A549 (cell line): Measurements from ENCODE around the gene GNA12. TPM values are rescaled to one million over a fixed set of nuclear protein-coding genes. Genes with fewer than 3 reads are reported as not detected.
A peak's percentile ranks its signal among the peaks of the same experiment; 100 is the strongest.

Experiments
- ATAC-seq, 2 experiments: fragments of 200-7000 bp in 1 of 2; fragments of >200 bp in 1 of 2; cut with Nextera tagmentation in 1 of 2; cut with Tn5 transposase in 1 of 2; 3 replicates each; pipeline versions ENCODE4 v1.8.0 to v1.9.1; 2018 to 2020; ENCODE audit warnings: mild to moderate bottlenecking in 1 of 2, moderate library complexity in 1 of 2
- CTCF ChIA-PET: fragments of 300-600 bp; sonication (Branson Sonifier 250); formaldehyde crosslinking; extraction: SDS; loops from one replicate; lab custom pipeline; 2021; ENCODE audit warnings: antibody characterized with exemption, inconsistent platforms; lab: Yijun Ruan, JAX
- POLR2A ChIA-PET: fragments of 350-600 bp; formaldehyde crosslinking; extraction: SDS; loops from one replicate; lab custom pipeline; 2021; ENCODE audit warnings: antibody characterized with exemption, inconsistent platforms; lab: Yijun Ruan, JAX
- DNase-seq, 2 experiments: peaks; one replicate each; pipeline versions ENCODE4 v3.0.0 to v3.0.0-alpha.2; 2011 to 2016; ENCODE audit warnings: low read depth in 1 of 2, low spot score in 1 of 2
- FAIRE-seq: peaks from 2 replicates; lab custom pipeline; 2011; peaks lifted over from hg19 to GRCh38; lab: Jason Lieb, UNC
- H3K27ac ChIP-seq, 2 experiments: fragments of >200 bp; sonication (Bioruptor Twin); formaldehyde crosslinking; 3 replicates each; pipeline ENCODE4 v1.5.1; 2016 to 2017
- H3K4me1 ChIP-seq: fragments of >200 bp; sonication (Bioruptor Twin); formaldehyde crosslinking; 3 replicates; pipeline ENCODE4 v1.6.1; 2016
- H3K4me2 ChIP-seq: fragments of >200 bp; sonication (Bioruptor Twin); formaldehyde crosslinking; 3 replicates; pipeline ENCODE4 v1.6.1; 2016
- H3K4me3 ChIP-seq: fragments of >200 bp; sonication (Bioruptor Twin); formaldehyde crosslinking; 3 replicates; pipeline ENCODE4 v1.5.1; 2016
- H3K9me3 ChIP-seq: fragments of >200 bp; sonication (Bioruptor Twin); formaldehyde crosslinking; 3 replicates; pipeline ENCODE4 v1.6.1; 2016
- BHLHE40 ChIP-seq: IDR thresholded peaks from 2 replicates; pipeline ENCODE4 v1.6.1; 2012; ENCODE audit warnings: low read depth, low read length, inconsistent platforms
- CBX2 ChIP-seq: fragments of 200-600 bp; sonication (generic); IDR thresholded peaks from 2 replicates; pipeline ENCODE4 v1.6.1; 2016; ENCODE audit warnings: low read depth, mild to moderate bottlenecking, borderline replicate concordance
- CEBPB ChIP-seq, 2 experiments: fragments of >200 bp in 1 of 2; sonication (Bioruptor Twin) in 1 of 2; formaldehyde crosslinking in 1 of 2; IDR thresholded peaks; 2 replicates each; pipeline ENCODE4 v1.6.1; 2012 to 2016
- CHD4 ChIP-seq: fragments of 200-600 bp; sonication (generic); IDR thresholded peaks from 2 replicates; pipeline ENCODE4 v1.6.1; 2016; ENCODE audit warnings: antibody characterized with exemption, mild to moderate bottlenecking, borderline replicate concordance
- CTCF ChIP-seq: fragments of >200 bp; sonication (Bioruptor Twin); formaldehyde crosslinking; IDR thresholded peaks from 3 replicates; pipeline ENCODE4 v1.5.1; 2016
- HMGXB4 ChIP-seq: fragments of 250-450 bp; sonication (Bioruptor Pico); IDR thresholded peaks from 2 replicates; pipeline ENCODE4 v1.5.0; 2021; ENCODE audit warnings: mild to moderate bottlenecking, moderate library complexity, borderline replicate concordance
- HOXB13 ChIP-seq: fragments of 250-450 bp; sonication (Bioruptor Pico); IDR thresholded peaks from 2 replicates; pipeline ENCODE4 v1.5.0; 2020; ENCODE audit warnings: low read depth, mild to moderate bottlenecking, moderate library complexity
- JUNB ChIP-seq: fragments of >200 bp; sonication (Bioruptor Twin); formaldehyde crosslinking; IDR thresholded peaks from 2 replicates; pipeline ENCODE4 v1.6.1; 2016
- MAX ChIP-seq: IDR thresholded peaks from 2 replicates; pipeline ENCODE4 v1.6.1; 2012
- MYC ChIP-seq: IDR thresholded peaks from 2 replicates; pipeline ENCODE4 v1.6.1; 2012; ENCODE audit warnings: mild to moderate bottlenecking, inconsistent platforms, low read length, improper control_type of control experiment, borderline replicate concordance
- NPAS2 ChIP-seq: fragments of 250-450 bp; sonication (Bioruptor Pico); IDR thresholded peaks from 2 replicates; pipeline ENCODE4 v1.8.0; 2022; ENCODE audit warnings: mild to moderate bottlenecking, moderate library complexity, borderline replicate concordance
- POLR2A ChIP-seq: IDR thresholded peaks from 2 replicates; pipeline ENCODE4 v1.6.1; 2012; ENCODE audit warnings: mild to moderate bottlenecking, low read length
- POLR2AphosphoS2 ChIP-seq: conservative IDR thresholded peaks from 2 replicates; pipeline ENCODE4 v1.6.1; 2012; ENCODE audit warnings: low read length, improper control_type of control experiment, inconsistent platforms
- RAD21 ChIP-seq, 2 experiments: fragments of >200 bp in 1 of 2; sonication (Bioruptor Twin) in 1 of 2; formaldehyde crosslinking in 1 of 2; IDR thresholded peaks in 1 of 2; conservative IDR thresholded peaks in 1 of 2; 2 replicates in 1 of 2; 3 replicates in 1 of 2; pipeline ENCODE4 v1.6.1; 2012 to 2018; ENCODE audit warnings: inconsistent platforms in 1 of 2
- RARB ChIP-seq: fragments of 250-450 bp; sonication (Bioruptor Pico); IDR thresholded peaks from 2 replicates; pipeline ENCODE4 v1.8.0; 2021; ENCODE audit warnings: mild to moderate bottlenecking, moderate library complexity
- SMC3 ChIP-seq: fragments of >200 bp; sonication (Bioruptor Twin); formaldehyde crosslinking; IDR thresholded peaks from 3 replicates; pipeline ENCODE4 v1.6.1; 2018; ENCODE audit warnings: inconsistent platforms
- WGBS: methylation state at CpG from one replicate; pipeline ENCODE4 v1.1.6; 2017; ENCODE audit errors: missing lambda C conversion rate; 5-methylcytosine and 5-hydroxymethylcytosine counted together
- polyA plus RNA-seq, 4 experiments: library from polyadenylated mRNA; depleted of rRNA in 3 of 4; stranded (reverse); fragments of >200 nt; fragmentation: RNase III in 1 of 4; extraction: RNeasy Plus Mini Kit Qiagen cat#74134 plus additional on column Dnase treatment in 1 of 4; gene quantifications; 2 replicates in 3 of 4; 3 replicates in 1 of 4; pipeline ENCODE4 v1.2.3, GENCODE V29; 2011 to 2017

The GNA12 gene
- polyA plus RNA-seq, 2 of the 4 experiments (the other 2 are of a cell fraction): 33.0 to 43.7 TPM

GRCh38 chr7:2892549-2892948, 48.4 kb upstream of the GNA12 start:
- TF ChIP-seq RARB (CRISPR knock-in tag) (no peak), CHD4 (no peak), HMGXB4 (no peak), POLR2A (no peak), POLR2AphosphoS2 (no peak), HOXB13 (CRISPR knock-in tag) (no peak), NPAS2 (CRISPR knock-in tag) (no peak), CTCF (no peak)
- DNase-seq (no peak), ATAC-seq (no peak), FAIRE-seq (no peak)
- WGBS: 51% methylated on average over 8 of the region's 8 CpGs
- Histone ChIP-seq H3K4me3 (no peak overlapping the region), H3K9me3 (no peaks in the 10 kb centered on the region), H3K4me1 (no peaks in the 10 kb centered on the region; the same call in 2 of the 3 replicates), H3K27ac (no peak overlapping the region), H3K4me2 (no peak overlapping the region)
- ChIA-PET CTCF (interaction anchor here (0.6 to 3.1 kb wide), 5 partner anchors 25 to 415 kb away, joined by 3 to 15 read pairs (median 3); no protein-coding TSS in a partner anchor), POLR2A (no interaction called here)

- ChIA-PET POLR2A (interaction anchor here (0.6 kb wide), 1 partner anchor 421 kb away, joined by 3 read pairs; no protein-coding TSS in a partner anchor), CTCF (interaction anchor here (0.5 to 3.1 kb wide), 34 partner anchors 11 to 1744 kb away, joined by 3 to 32 read pairs (median 4); no protein-coding TSS in a partner anchor)
These were observed 43.7 kb upstream of the GNA12 start for GRCh38 chr7:2887816-2888215.

GRCh38 chr7:2886900-2887299, 42.8 kb upstream of the GNA12 start:
- ATAC-seq (peak; percentile 85 to 96), DNase-seq (peak; percentile 87), FAIRE-seq (no peak)
- POLR2A ChIA-PET: no interaction called here
- H3K4me3 ChIP-seq: no peak overlapping the region
- H3K4me1 ChIP-seq: no peaks in the 10 kb centered on the region
- no peaks in the 10 kb centered on the region for H3K9me3 ChIP-seq
- 0 out of 6 replicates have a peak overlapping the region, but pooled peaks of 1 of the 2 experiments have one; percentile 8 for H3K27ac ChIP-seq
- WGBS: 3% methylated on average over 7 of the region's 12 CpGs
- no peak overlapping the region for H3K4me2 ChIP-seq
- no peak for TF ChIP-seq CBX2
- peak; percentile 80 for TF ChIP-seq CTCF
- peak; percentile 71; the same call in 1 of the 2 replicates for TF ChIP-seq MAX
- TF ChIP-seq JUNB: no peak
- TF ChIP-seq MYC: 0 out of 2 replicates have a peak, but pooled peaks have one; percentile 44
- TF ChIP-seq CEBPB (IDR thresholded peaks at IDR 0.05): no peak
- peak; percentile 92 to 94 for TF ChIP-seq RAD21 (conservative IDR thresholded peaks at IDR 0.05 in 1 of 2, IDR thresholded peaks at IDR 0.05 in 1 of 2)
- peak; percentile 80 for TF ChIP-seq SMC3
- peak; percentile 83 for TF ChIP-seq BHLHE40
- CTCF ChIA-PET: interaction anchor here (0.6 to 3.1 kb wide), 43 partner anchors 9 to 1016 kb away, joined by 3 to 32 read pairs (median 4); partner anchors contain the start of gene SDK1

More at GRCh38 chr7:2887816-2888215, 43.7 kb upstream of the GNA12 start:
- H3K4me3 ChIP-seq: no peak overlapping the region
- no peak for TF ChIP-seq JUNB
- FAIRE-seq: no peak
- WGBS: 53% methylated on average over 6 of the region's 7 CpGs
- no peak overlapping the region for H3K4me2 ChIP-seq
- H3K4me1 ChIP-seq: no peaks in the 10 kb centered on the region; the same call in 2 of the 3 replicates
- no peak for DNase-seq
- no peak for ATAC-seq
- no peak overlapping the region for H3K27ac ChIP-seq
- no peaks in the 10 kb centered on the region for H3K9me3 ChIP-seq
